Neutrophil (primary cell): Measurements from ENCODE around the gene NRXN2.

Source experiments
- H3K27ac ChIP-seq: fragments of 200-600 bp; sonication (generic); 2 replicates; pipeline ENCODE4 v1.5.1; 2016; ENCODE audit warnings: mild to moderate bottlenecking, moderate library complexity
- H3K27me3 ChIP-seq: fragments of 200-600 bp; sonication (generic); 2 replicates; pipeline ENCODE4 v1.6.0; 2016; ENCODE audit warnings: mild to moderate bottlenecking
- H3K36me3 ChIP-seq: fragments of 200-600 bp; sonication (generic); 2 replicates; pipeline ENCODE4 v1.5.1; 2017
- H3K4me1 ChIP-seq, 2 experiments: fragments of 200-600 bp in 1 of 2; sonication (generic) in 1 of 2; 1 replicate in 1 of 2; 2 replicates in 1 of 2; pipeline versions ENCODE4 v1.5.1 to v1.6.1; 2013 to 2016; ENCODE audit warnings: low read depth in 1 of 2, low read length in 1 of 2, mild to moderate bottlenecking in 1 of 2, moderate library complexity in 1 of 2; ENCODE audit not compliant: control insufficient read depth in 1 of 2, insufficient read depth in 1 of 2
- H3K4me3 ChIP-seq, 2 experiments: fragments of 200-600 bp in 1 of 2; sonication (generic) in 1 of 2; 1 replicate in 1 of 2; 2 replicates in 1 of 2; pipeline ENCODE4 v1.5.1; 2013 to 2016; ENCODE audit warnings: low read depth in 1 of 2, low read length in 1 of 2, mild to moderate bottlenecking in 1 of 2, moderate library complexity in 1 of 2
- H3K9me3 ChIP-seq: fragments of 200-600 bp; sonication (generic); 2 replicates; pipeline ENCODE4 v1.5.1; 2016
- TF ChIP-seq, protein P1 (sequence below): fragments of 200-600 bp; sonication (generic); IDR thresholded peaks from 2 replicates; pipeline ENCODE4 v1.5.1; 2016; ENCODE audit warnings: antibody characterized with exemption

Gene NRXN2

DNA sequence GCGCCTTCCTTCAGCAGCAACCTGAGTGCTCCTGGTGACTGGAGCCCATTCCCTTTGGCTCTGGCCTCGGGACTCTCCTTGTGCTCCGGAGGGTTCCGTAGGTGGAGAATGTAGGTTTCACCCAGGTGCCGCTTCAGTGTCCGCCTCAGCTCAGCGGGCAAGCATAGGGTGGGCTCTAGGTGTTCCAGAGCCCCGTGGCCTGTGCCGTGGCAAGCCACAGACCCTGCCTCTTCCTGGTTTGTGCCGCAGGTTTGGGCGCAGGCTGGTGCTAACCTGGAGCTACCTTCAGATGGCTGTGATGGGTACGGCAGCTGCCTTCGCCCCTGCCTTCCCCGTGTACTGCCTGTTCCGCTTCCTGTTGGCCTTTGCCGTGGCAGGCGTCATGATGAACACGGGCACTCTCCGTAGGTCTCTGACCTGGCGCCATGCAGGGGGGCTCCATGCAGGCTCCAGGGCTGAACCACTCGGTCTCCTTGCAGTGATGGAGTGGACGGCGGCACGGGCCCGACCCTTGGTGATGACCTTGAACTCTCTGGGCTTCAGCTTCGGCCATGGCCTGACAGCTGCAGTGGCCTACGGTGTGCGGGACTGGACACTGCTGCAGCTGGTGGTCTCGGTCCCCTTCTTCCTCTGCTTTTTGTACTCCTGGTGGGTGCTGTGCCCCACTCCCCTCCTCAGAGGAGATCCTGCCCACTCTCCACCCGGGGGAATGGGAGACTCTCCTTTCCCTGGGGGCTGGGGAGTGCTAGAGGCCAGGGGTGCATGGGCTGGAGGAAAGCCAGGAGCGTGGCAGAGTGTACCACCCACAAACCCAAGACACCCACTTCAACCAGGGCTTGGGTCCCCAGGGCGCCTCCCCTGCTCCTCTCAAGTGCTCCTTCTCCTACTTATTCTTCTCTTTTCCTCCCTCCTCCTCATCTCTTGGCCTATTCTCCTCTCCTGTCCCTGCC is 129.6 kb downstream of the NRXN2 start:
- H3K4me1 ChIP-seq = no peaks in the 10 kb centered on the region
- TF ChIP-seq, protein P1, sequence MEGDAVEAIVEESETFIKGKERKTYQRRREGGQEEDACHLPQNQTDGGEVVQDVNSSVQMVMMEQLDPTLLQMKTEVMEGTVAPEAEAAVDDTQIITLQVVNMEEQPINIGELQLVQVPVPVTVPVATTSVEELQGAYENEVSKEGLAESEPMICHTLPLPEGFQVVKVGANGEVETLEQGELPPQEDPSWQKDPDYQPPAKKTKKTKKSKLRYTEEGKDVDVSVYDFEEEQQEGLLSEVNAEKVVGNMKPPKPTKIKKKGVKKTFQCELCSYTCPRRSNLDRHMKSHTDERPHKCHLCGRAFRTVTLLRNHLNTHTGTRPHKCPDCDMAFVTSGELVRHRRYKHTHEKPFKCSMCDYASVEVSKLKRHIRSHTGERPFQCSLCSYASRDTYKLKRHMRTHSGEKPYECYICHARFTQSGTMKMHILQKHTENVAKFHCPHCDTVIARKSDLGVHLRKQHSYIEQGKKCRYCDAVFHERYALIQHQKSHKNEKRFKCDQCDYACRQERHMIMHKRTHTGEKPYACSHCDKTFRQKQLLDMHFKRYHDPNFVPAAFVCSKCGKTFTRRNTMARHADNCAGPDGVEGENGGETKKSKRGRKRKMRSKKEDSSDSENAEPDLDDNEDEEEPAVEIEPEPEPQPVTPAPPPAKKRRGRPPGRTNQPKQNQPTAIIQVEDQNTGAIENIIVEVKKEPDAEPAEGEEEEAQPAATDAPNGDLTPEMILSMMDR = no peak
- H3K27ac ChIP-seq = no peak overlapping the region
- H3K9me3 ChIP-seq = no peaks in the 10 kb centered on the region
- no peak overlapping the region for H3K4me3 ChIP-seq
- H3K36me3 ChIP-seq = no peaks in the 10 kb centered on the region
- H3K27me3 ChIP-seq = no peaks in the 10 kb centered on the region

DNA sequence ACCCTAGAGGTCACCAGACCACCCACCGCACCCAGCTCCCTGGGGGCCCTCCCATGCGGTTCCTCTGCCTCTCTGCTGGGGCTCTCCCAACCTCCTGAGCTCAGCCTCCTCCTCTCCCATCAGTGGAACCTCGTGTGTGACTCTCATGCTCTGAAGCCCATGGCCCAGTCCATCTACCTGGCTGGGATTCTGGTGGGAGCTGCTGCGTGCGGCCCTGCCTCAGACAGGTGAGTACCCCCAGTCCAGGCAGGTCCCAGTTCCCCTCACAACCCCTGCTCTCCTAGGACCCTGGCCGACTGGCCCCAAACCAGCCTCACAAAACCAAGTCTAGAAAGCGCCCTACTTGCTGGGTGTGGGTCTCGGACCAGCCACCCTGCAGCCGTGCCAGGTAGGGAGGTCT is 130.3 kb downstream of the NRXN2 start:
- Histone ChIP-seq H3K36me3 (no peaks in the 10 kb centered on the region), H3K4me3 (no peak overlapping the region), H3K27ac (no peak overlapping the region), H3K4me1 (no peaks in the 10 kb centered on the region), H3K27me3 (no peaks in the 10 kb centered on the region), H3K9me3 (no peaks in the 10 kb centered on the region)
- TF ChIP-seq, protein P1 = no peak

DNA sequence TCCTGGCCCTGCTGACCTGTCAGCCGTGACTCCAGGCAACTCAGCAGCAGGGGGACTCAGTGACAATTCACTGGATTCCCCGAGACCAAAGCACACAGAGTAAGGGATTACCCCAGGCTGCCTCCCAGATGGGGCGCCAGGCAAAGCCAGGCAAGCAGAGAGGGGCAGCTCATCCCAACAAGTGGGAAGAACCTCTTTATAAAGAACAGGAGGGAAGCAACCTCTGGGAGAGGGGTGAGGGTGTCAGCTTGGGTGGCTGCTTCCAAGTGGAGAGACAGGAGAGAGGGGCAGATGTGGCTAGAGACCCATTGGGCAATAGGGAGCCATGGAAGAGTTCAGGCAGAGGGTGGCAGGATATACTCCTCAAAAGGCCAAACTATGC is 130.8 kb downstream of the NRXN2 start:
- H3K4me1 ChIP-seq = no peaks in the 10 kb centered on the region
- no peaks in the 10 kb centered on the region for H3K27me3 ChIP-seq
- no peak overlapping the region for H3K4me3 ChIP-seq
- no peaks in the 10 kb centered on the region for H3K36me3 ChIP-seq
- H3K27ac ChIP-seq = no peak overlapping the region
- TF ChIP-seq, protein P1 = no peak
- H3K9me3 ChIP-seq = no peaks in the 10 kb centered on the region

DNA sequence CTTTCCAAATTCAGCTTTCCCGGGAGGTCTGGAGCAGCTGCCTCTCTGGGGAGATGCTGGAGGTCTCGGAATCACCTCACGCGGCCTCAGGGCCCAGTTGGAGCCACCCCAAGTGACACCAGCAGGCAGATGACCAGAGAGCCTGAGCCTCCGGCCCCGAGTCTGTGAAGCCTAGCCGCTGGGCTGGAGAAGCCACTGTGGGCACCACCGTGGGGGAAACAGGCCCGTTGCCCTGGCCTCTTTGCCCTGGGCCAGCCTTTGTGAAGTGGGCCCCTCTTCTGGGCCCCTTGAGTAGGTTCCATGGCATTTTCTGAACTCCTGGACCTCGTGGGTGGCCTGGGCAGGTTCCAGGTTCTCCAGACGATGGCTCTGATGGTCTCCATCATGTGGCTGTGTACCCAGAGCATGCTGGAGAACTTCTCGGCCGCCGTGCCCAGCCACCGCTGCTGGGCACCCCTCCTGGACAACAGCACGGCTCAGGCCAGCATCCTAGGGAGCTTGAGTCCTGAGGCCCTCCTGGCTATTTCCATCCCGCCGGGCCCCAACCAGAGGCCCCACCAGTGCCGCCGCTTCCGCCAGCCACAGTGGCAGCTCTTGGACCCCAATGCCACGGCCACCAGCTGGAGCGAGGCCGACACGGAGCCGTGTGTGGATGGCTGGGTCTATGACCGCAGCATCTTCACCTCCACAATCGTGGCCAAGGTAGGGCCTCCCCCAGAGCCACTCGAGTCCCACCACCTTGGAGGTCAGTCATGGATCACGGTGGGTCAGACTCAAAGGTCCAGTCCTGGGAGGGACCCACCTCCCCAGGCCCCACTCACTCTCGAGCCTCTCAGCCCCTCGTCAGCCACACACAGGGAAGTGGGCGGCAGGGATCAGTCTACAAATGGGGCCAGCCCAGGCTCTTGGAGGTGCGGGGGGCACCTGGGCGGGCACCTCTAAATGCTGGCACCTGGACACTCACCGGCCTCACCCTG is 131.5 kb downstream of the NRXN2 start:
- Histone ChIP-seq H3K36me3 (no peaks in the 10 kb centered on the region), H3K27me3 (no peaks in the 10 kb centered on the region), H3K9me3 (no peaks in the 10 kb centered on the region), H3K4me1 (no peaks in the 10 kb centered on the region), H3K27ac (no peak overlapping the region), H3K4me3 (no peak overlapping the region)
- TF ChIP-seq, protein P1 = no peak

DNA sequence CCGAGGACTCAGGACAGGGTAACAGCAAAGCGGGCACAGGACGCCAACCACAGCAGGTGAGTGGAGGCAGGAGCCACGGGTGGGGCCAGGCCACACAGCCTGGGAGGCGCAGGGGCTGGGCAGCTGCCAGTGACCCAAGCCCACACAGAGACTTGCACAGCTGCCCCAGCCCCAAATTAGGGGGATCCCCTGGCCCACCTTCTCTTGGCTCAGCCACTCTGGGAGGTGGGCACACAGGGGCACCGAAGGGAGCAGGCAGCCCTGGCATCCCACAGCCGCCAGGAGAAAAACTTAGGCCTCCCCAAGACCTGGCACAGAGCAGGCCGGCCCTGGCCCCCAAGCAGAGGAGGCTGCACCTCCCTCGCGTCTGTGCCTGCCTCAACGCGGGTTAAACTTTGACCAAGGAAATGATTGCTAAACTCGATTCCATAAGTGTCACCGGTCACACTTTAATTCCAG is 132.2 kb downstream of the NRXN2 start, which contains the start of gene SLC22A12:
Gene SLC22A12, plus strand, starts transcription at position 458 of the 459 bp plus-strand sequence. CDS start 337 bp downstream, outside the sequence.
- Histone ChIP-seq H3K9me3 (no peaks in the 10 kb centered on the region), H3K4me3 (no peak within 1 kb of the TSS), H3K36me3 (no peaks in the 10 kb centered on the region), H3K27ac (no peak within 1 kb of the TSS), H3K4me1 (no peaks in the 10 kb centered on the region), H3K27me3 (no peaks in the 10 kb centered on the region)
- TF ChIP-seq, protein P1 = no peak
